ENCODE results near the gene SLC22A13. TPM values are rescaled to one million over a fixed set of nuclear protein-coding genes. Genes with fewer than 3 reads are reported as not detected.
"Not testable (repeated sequence)": the region's sequence is repeated elsewhere in the genome, so short reads cannot be mapped to it uniquely, and the experiment has no call there.

SLC22A13 gene, protein sequence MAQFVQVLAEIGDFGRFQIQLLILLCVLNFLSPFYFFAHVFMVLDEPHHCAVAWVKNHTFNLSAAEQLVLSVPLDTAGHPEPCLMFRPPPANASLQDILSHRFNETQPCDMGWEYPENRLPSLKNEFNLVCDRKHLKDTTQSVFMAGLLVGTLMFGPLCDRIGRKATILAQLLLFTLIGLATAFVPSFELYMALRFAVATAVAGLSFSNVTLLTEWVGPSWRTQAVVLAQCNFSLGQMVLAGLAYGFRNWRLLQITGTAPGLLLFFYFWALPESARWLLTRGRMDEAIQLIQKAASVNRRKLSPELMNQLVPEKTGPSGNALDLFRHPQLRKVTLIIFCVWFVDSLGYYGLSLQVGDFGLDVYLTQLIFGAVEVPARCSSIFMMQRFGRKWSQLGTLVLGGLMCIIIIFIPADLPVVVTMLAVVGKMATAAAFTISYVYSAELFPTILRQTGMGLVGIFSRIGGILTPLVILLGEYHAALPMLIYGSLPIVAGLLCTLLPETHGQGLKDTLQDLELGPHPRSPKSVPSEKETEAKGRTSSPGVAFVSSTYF
- total RNA-seq = under 1 TPM; 0.57 to 0.61 TPM

DNA sequence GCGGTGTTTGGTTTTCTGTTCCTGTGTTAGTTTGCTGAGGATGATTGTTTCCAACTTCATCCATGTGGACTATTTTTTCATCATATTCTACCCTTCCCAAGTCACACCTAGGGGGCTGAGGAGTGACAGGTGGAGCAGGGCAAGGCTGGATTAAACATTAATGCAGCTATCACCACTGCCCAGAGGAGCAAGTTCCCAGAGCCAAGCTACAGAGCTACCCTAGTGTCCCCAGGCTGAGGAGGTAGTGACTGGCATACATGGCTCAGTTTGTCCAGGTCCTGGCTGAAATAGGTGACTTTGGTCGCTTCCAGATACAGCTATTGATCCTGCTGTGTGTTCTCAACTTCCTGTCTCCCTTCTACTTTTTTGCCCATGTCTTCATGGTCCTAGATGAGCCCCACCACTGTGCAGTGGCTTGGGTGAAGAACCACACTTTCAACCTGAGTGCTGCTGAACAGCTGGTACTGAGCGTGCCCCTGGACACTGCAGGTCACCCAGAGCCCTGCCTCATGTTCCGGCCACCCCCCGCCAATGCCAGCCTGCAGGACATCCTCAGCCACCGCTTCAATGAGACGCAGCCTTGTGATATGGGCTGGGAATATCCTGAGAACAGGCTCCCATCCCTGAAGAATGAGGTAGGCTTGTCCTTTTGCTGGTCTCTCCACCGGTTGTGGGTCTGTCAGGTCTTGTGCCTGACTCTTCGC lies at the start of gene SLC22A13:
Gene SLC22A13, plus strand, starts transcription at position 209 of the 704 bp plus-strand sequence. Its CDS starts 49 bp downstream, at position 258.
- H3K27me3 Mint-ChIP-seq = no peaks in the 10 kb centered on the region
- no peaks in the 10 kb centered on the region for H3K9me3 Mint-ChIP-seq
- POLR2A ChIA-PET = no interaction called here
- DNase-seq (no peak), ATAC-seq (ENCODE audit: low read depth) (no peak)
- peaks cover 18% of the 10 kb centered on the region for H3K4me1 Mint-ChIP-seq
- H3K36me3 Mint-ChIP-seq = peaks cover 9% of the 10 kb centered on the region
- no peak within 1 kb of the TSS for H3K27ac Mint-ChIP-seq
- no peak within 1 kb of the TSS for H3K4me3 Mint-ChIP-seq

DNA sequence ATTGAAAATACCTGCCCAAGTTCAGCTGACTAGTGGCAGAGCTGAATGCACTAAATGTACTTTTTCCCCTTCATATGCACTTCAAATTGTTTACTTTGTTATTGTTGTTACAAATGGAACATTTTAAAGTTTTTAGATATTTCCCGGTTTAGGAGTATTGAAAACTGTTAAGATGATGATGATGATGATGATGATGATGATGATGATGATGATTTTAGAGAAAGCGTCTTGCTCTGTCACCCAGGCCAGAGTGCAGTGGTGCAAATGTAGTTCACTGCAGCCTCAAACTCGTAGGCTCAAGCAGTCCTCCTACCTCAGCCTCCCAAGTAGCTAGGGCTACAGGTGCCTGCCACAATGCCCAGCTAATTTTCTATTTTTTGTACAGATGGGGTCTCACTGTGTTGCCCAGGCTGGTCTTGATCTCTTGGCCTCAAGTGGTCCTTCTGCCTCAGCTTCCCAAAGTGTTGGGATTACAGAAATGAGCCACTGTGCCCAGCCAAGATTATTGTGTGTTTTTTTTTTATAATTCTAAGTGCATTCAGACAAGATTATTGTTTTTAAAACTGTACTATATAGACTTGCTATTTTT lies 45.9 kb upstream of the SLC22A13 start:
- DNase-seq = no peak
- peaks cover 38% of the 10 kb centered on the region for H3K36me3 Mint-ChIP-seq
- H3K27me3 Mint-ChIP-seq = no peaks in the 10 kb centered on the region
- peaks cover 5% of the 10 kb centered on the region for H3K4me1 Mint-ChIP-seq
- no peak overlapping the region for H3K4me3 Mint-ChIP-seq
- H3K27ac Mint-ChIP-seq = no peak overlapping the region
- no peak for ATAC-seq (ENCODE audit: low read depth)
- H3K9me3 Mint-ChIP-seq = no peaks in the 10 kb centered on the region
- POLR2A ChIA-PET = no interaction called here

DNA sequence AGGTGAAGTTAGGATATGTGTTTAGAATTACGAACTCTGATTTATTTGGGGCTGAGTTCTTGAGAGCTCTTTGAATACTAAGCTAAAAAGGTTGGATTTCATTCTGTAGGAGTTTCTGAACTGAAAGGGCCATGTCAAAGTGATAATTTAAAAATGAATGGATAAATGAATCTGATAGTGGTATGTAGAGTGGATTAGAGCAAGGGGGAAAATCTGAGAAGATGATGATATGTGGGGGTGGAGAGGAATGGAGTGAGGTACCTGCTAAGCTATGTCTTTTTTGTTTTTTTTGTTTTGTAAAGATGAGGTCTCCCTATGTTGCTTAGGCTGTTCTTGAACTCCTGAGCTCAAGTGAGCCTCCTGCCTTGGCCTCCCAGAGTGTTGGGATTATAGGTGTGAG lies 44.6 kb upstream of the SLC22A13 start:
- H3K36me3 Mint-ChIP-seq = peaks cover 45% of the 10 kb centered on the region
- no peak overlapping the region for H3K27ac Mint-ChIP-seq
- POLR2A ChIA-PET = no interaction called here
- H3K4me1 Mint-ChIP-seq = peaks cover 5% of the 10 kb centered on the region
- no peak overlapping the region for H3K4me3 Mint-ChIP-seq
- no peak for ATAC-seq (ENCODE audit: low read depth)
- no peaks in the 10 kb centered on the region for H3K27me3 Mint-ChIP-seq
- no peak for DNase-seq
- no peaks in the 10 kb centered on the region for H3K9me3 Mint-ChIP-seq

DNA sequence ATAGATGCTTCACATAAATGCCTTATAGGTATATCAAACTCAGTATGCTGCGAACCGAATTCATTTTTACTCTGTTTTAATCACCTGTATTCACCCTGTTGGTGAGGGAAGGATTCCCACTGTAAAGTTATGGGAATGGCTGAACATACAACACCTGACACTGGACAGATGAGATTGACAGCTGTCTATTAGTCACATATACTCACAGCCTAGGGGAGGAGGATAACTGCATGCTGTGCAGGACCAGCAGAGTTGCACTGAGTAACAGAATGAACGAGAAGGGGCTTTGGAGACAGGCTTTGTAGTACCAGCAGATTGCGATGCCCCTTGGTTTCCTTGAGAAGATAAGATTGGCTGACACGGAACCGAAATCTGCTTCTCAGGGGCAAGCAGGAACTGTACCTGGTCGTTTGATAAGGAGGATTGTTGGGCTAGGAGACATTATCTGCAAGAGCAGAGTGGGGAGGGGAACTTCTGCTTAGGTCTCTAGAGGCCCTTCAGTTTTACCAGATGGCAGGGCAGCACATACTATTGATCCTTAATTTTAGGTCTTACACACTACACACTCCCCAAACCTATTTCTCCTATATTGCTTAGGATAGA lies 43.5 kb upstream of the SLC22A13 start:
- Mint-ChIP-seq H3K27ac (no peak overlapping the region), H3K4me1 (peaks cover 3% of the 10 kb centered on the region), H3K4me3 (no peak overlapping the region), H3K27me3 (no peaks in the 10 kb centered on the region), H3K36me3 (peaks cover 41% of the 10 kb centered on the region), H3K9me3 (no peaks in the 10 kb centered on the region)
- POLR2A ChIA-PET = no interaction called here
- DNase-seq = no peak
- no peak for ATAC-seq (ENCODE audit: low read depth)

DNA sequence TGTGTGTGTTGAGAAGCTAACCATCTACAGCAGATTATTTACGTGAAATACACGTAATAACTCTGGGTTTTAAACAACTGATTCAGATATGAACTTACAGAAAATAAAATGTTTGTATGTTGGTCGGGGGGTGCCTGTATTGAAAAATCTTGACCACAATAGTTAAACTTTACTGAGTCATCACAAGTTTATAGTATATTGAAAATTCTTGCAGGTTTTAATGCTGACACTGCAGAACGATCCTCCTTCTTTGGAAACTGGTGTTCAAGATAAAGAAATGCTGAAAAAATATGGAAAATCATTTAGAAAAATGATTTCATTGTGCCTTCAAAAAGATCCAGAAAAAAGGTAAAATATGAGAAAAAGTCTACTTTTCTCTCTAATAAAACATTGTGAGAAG lies 41.3 kb upstream of the SLC22A13 start:
- Mint-ChIP-seq H3K27me3 (no peaks in the 10 kb centered on the region), H3K4me1 (peaks cover 2% of the 10 kb centered on the region), H3K36me3 (peaks cover 39% of the 10 kb centered on the region), H3K4me3 (no peak overlapping the region), H3K9me3 (no peaks in the 10 kb centered on the region), H3K27ac (no peak overlapping the region)
- no peak for ATAC-seq (ENCODE audit: low read depth)
- POLR2A ChIA-PET = no interaction called here
- DNase-seq = no peak

DNA sequence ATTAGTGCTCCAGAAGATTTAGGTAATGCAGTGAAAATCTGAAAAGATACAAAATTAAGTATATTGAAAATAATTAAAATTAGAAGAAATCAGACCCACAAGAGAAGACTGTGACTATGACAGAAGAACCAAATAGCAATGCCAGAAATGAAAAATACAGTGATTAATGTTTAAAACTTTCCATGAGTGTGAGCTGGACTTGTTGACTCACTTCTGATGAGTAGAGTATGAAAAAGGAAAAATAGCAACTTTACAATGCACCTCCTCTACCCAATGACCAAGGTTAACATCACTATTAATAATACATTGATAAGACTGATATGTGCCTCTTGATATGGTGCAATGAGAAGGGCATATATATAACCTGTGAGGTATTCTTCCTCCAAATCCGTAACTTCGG lies 39.3 kb upstream of the SLC22A13 start:
- Mint-ChIP-seq H3K4me3 (no peak overlapping the region), H3K27me3 (no peaks in the 10 kb centered on the region), H3K36me3 (peaks cover 41% of the 10 kb centered on the region), H3K27ac (no peak overlapping the region), H3K4me1 (peaks cover 2% of the 10 kb centered on the region), H3K9me3 (no peaks in the 10 kb centered on the region)
- DNase-seq (no peak), ATAC-seq (ENCODE audit: low read depth) (no peak)
- POLR2A ChIA-PET = no interaction called here

DNA sequence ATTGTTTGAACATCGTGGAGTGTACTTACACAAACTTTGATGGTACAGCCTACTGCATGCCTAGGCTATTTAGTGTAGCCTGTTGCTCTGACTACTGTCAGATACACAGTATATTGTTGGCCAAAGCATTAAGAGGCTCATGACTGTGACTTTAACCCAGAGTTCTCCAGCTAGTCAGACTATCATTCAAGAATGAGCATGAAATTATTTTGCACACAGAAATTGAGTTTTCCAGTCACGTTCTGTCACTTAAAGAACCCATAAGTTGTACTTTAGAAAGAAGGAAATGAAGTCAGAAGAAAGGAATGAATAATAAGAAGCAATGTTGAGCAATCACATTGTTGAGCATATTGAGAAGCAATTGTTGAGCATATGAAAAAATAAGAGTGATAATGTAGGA lies 37.6 kb upstream of the SLC22A13 start:
- H3K9me3 Mint-ChIP-seq = no peaks in the 10 kb centered on the region
- H3K4me3 Mint-ChIP-seq = no peak overlapping the region
- H3K27me3 Mint-ChIP-seq = no peaks in the 10 kb centered on the region
- POLR2A ChIA-PET = no interaction called here
- H3K4me1 Mint-ChIP-seq = peaks cover 7% of the 10 kb centered on the region
- peaks cover 45% of the 10 kb centered on the region for H3K36me3 Mint-ChIP-seq
- ATAC-seq (ENCODE audit: low read depth) = no peak
- no peak overlapping the region for H3K27ac Mint-ChIP-seq
- no peak for DNase-seq

DNA sequence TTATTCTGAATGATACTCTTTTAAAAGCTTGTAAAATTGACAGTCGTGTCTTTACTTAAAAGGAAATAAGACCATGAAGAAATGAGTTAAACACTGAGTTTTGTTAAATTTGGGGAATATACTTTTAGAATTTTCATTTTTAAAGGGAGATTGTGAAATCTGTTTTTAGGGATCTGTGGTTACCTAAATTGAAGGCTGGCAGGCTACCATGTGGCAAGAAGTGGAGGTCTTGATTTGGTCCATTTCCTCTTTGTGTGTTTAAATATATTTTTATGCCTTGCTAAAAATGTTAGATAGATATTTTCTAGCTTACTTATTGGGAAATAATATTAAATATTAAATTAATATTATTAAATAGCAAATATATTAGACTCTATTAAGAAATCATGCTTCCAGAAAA lies 36.6 kb upstream of the SLC22A13 start:
- Mint-ChIP-seq H3K27ac (no peak overlapping the region), H3K36me3 (peaks cover 50% of the 10 kb centered on the region)
- POLR2A ChIA-PET = no interaction called here

DNA sequence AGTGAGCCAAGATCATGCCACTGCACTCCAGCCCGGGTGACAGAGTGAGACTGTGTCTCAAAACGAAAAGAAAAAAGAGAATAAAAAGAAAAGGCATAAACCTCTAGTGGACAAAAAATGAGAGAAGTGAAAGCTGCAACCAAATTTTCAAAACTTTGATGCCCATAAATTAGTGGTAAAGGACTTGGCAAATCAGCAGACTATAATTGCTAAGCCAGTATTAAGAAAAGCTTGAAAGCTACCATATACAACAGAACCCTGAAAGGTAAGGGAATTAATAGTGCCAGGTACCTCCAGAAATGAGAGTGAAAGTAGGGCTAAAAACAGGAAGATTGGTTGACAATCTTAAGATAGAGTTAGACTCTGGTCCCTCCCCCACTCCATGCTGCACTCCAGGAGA lies 32.9 kb upstream of the SLC22A13 start:
- no peak for DNase-seq
- POLR2A ChIA-PET = no interaction called here
- H3K4me1 Mint-ChIP-seq = peaks cover 9% of the 10 kb centered on the region
- peaks cover 2% of the 10 kb centered on the region for H3K9me3 Mint-ChIP-seq
- peak overlapping the region; percentile 52 for H3K27ac Mint-ChIP-seq
- peaks cover 59% of the 10 kb centered on the region for H3K36me3 Mint-ChIP-seq
- H3K4me3 Mint-ChIP-seq = no peak overlapping the region
- no peaks in the 10 kb centered on the region for H3K27me3 Mint-ChIP-seq
- no peak for ATAC-seq (ENCODE audit: low read depth)

More for the DNA sequence above, 36.6 kb upstream of the SLC22A13 start:
- Mint-ChIP-seq H3K4me1 (peaks cover 11% of the 10 kb centered on the region), H3K9me3 (no peaks in the 10 kb centered on the region), H3K27me3 (no peaks in the 10 kb centered on the region), H3K4me3 (no peak overlapping the region)
- ATAC-seq (ENCODE audit: low read depth) = no peak
- no peak for DNase-seq

DNA sequence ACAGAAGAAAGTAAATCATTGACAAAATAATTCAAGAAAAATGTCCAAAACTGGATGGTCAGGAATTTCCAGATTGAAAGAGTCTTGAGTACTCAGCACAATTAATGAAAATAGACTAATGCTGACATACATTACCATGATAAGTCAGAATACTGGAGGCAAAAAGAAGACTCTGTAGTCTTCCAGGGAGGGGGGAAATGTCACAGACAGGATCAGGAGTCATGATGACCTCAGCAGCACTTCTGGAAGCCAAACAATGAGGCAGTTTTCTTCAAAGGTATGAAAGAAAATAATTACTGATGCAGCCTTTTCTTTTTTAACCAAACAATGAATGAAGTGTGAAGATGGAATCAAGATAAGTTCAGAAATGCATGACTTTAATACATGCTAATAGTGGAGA lies 30.1 kb upstream of the SLC22A13 start:
- Mint-ChIP-seq H3K27ac (no peak overlapping the region), H3K4me1 (peaks cover 9% of the 10 kb centered on the region), H3K4me3 (no peak overlapping the region), H3K36me3 (peaks cover 77% of the 10 kb centered on the region), H3K27me3 (no peaks in the 10 kb centered on the region), H3K9me3 (peaks cover 12% of the 10 kb centered on the region)
- DNase-seq (no peak), ATAC-seq (ENCODE audit: low read depth) (no peak)
- POLR2A ChIA-PET = no interaction called here

DNA sequence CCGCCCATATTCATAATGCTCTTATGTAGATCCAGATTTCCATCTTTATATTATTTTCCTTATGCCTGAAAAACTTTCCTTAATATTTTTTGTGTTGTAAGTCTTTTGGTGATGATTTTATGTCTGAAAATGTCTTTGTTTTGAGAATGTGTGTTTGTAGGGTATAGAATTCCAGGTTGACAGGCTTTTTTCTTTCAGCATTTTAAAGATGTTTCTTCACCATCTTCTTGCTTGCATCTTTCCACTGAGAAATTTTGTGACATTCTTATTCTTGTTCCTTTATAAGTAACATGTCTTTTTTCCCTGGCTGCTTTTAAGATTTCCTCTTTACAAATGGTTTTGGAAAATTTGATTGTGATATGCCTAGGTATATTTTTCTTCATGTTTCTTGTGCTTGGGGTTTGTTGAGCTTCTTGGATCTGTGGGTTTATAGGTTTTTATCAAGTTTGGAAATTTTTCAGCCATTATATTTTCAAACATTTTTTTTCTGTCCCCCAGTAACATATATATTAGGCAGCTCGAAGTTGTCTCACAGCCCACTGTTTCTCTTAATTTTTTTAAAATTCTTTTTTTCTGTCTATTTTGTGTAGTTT lies 27.1 kb upstream of the SLC22A13 start:
- peaks cover 66% of the 10 kb centered on the region for H3K36me3 Mint-ChIP-seq
- H3K4me3 Mint-ChIP-seq = no peak overlapping the region
- ATAC-seq (ENCODE audit: low read depth) (no peak), DNase-seq (no peak)
- H3K27me3 Mint-ChIP-seq = no peaks in the 10 kb centered on the region
- H3K9me3 Mint-ChIP-seq = peaks cover 12% of the 10 kb centered on the region
- H3K4me1 Mint-ChIP-seq = no peaks in the 10 kb centered on the region
- POLR2A ChIA-PET = no interaction called here
- no peak overlapping the region for H3K27ac Mint-ChIP-seq

DNA sequence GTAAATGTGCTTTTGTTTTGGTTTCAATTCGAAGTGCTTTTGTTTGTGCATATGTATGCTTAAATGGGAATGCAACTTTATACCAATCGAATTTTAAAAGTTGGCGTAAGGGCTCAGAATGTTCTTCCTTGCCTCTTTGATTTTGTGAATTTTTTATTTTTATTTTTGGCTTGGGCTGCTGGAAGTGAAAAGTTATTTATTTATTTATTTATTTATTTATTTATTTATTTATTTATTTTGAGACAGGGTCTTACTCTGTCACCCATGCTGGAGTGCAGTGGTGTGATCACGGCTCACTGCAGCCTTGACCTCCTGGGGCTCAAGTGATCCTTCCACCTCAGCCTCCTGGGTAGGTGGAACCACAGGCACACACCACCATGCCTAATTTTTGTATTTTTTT lies 22.8 kb upstream of the SLC22A13 start:
- H3K4me3 Mint-ChIP-seq; POLR2A ChIA-PET; H3K27ac Mint-ChIP-seq; DNase-seq; H3K4me1 Mint-ChIP-seq; H3K9me3 Mint-ChIP-seq; ATAC-seq (ENCODE audit: low read depth); H3K27me3 Mint-ChIP-seq: not testable (repeated sequence)
- peaks cover 45% of the 10 kb centered on the region for H3K36me3 Mint-ChIP-seq

DNA sequence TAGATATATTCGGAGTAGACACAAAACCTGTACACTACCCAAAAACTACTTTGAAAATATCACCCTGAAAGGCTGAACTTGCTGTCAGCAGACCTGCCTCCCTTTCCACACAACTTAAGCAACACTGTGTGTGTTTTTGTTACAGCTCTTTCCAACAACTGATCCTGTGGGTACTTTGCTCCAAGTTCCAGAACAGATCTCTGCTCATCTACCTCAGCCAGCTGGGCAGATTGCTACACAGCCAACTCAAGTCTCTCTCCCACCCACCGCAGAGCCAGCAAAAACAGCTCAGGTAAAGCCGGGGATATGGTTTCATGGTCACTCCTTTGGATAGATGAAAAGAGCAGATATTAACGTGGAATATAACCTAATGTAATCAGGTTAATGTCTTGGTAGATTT lies 19.7 kb upstream of the SLC22A13 start:
- no peak overlapping the region for H3K27ac Mint-ChIP-seq

More for the DNA sequence above, 19.7 kb upstream of the SLC22A13 start:
- Mint-ChIP-seq H3K4me3 (no peak overlapping the region), H3K9me3 (no peaks in the 10 kb centered on the region), H3K36me3 (peaks cover 33% of the 10 kb centered on the region), H3K27me3 (no peaks in the 10 kb centered on the region), H3K4me1 (peaks cover 7% of the 10 kb centered on the region)
- no peak for DNase-seq
- no peak for ATAC-seq (ENCODE audit: low read depth)
- POLR2A ChIA-PET = no interaction called here

All from activated naive CD8-positive, alpha-beta T cell treated with anti-CD3 and anti-CD28 coated beads, Interleukin-2, amount 10 ng/mL, durations not matched to agents 7 days and 5 days (primary cell).